ENCODE measurements around the gene ACSM6.

GRCh38 chr10:95250856-95251255, 56.8 kb downstream of the ACSM6 start:
- TF ChIP-seq, protein P1, sequence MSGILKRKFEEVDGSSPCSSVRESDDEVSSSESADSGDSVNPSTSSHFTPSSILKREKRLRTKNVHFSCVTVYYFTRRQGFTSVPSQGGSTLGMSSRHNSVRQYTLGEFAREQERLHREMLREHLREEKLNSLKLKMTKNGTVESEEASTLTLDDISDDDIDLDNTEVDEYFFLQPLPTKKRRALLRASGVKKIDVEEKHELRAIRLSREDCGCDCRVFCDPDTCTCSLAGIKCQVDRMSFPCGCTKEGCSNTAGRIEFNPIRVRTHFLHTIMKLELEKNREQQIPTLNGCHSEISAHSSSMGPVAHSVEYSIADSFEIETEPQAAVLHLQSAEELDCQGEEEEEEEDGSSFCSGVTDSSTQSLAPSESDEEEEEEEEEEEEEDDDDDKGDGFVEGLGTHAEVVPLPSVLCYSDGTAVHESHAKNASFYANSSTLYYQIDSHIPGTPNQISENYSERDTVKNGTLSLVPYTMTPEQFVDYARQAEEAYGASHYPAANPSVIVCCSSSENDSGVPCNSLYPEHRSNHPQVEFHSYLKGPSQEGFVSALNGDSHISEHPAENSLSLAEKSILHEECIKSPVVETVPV (CRISPR knock-in tag; IDR thresholded peaks at IDR 0.05), result no peak
- TF ChIP-seq, protein P2, sequence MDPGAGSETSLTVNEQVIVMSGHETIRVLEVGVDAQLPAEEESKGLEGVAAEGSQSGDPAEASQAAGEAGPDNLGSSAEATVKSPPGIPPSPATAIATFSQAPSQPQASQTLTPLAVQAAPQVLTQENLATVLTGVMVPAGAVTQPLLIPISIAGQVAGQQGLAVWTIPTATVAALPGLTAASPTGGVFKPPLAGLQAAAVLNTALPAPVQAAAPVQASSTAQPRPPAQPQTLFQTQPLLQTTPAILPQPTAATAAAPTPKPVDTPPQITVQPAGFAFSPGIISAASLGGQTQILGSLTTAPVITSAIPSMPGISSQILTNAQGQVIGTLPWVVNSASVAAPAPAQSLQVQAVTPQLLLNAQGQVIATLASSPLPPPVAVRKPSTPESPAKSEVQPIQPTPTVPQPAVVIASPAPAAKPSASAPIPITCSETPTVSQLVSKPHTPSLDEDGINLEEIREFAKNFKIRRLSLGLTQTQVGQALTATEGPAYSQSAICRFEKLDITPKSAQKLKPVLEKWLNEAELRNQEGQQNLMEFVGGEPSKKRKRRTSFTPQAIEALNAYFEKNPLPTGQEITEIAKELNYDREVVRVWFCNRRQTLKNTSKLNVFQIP (CRISPR knock-in tag; IDR thresholded peaks at IDR 0.05; ENCODE audit: borderline replicate concordance, low read depth), result no peak
- TF ChIP-seq ZC3H10 (CRISPR knock-in tag; IDR thresholded peaks at IDR 0.05) (no peak), PPARA (CRISPR knock-in tag; IDR thresholded peaks at IDR 0.05; ENCODE audit: borderline replicate concordance) (no peak), RARB (CRISPR knock-in tag; IDR thresholded peaks at IDR 0.05) (no peak), ARNTL (CRISPR knock-in tag; IDR thresholded peaks at IDR 0.05; ENCODE audit: borderline replicate concordance, low read depth) (no peak), ZFP30 (CRISPR knock-in tag; IDR thresholded peaks at IDR 0.05) (no peak), ESRRG (CRISPR knock-in tag; IDR thresholded peaks at IDR 0.05) (no peak), PATZ1 (CRISPR knock-in tag; IDR thresholded peaks at IDR 0.05; ENCODE audit: borderline replicate concordance) (no peak), BACH2 (CRISPR knock-in tag; IDR thresholded peaks at IDR 0.05; ENCODE audit: borderline replicate concordance) (no peak), ZNF70 (CRISPR knock-in tag; IDR thresholded peaks at IDR 0.05) (no peak), SNAI2 (CRISPR knock-in tag; IDR thresholded peaks at IDR 0.05) (no peak), ZNF565 (CRISPR knock-in tag; conservative IDR thresholded peaks at IDR 0.05; ENCODE audit: low read depth) (no peak)
- TF ChIP-seq, protein P3, sequence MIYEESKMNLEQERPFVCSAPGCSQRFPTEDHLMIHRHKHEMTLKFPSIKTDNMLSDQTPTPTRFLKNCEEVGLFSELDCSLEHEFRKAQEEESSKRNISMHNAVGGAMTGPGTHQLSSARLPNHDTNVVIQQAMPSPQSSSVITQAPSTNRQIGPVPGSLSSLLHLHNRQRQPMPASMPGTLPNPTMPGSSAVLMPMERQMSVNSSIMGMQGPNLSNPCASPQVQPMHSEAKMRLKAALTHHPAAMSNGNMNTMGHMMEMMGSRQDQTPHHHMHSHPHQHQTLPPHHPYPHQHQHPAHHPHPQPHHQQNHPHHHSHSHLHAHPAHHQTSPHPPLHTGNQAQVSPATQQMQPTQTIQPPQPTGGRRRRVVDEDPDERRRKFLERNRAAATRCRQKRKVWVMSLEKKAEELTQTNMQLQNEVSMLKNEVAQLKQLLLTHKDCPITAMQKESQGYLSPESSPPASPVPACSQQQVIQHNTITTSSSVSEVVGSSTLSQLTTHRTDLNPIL (CRISPR knock-in tag; IDR thresholded peaks at IDR 0.05; ENCODE audit: low read depth), result no peak
